Esophagus squamous epithelium (tissue), 4 donors: ENCODE measurements around the gene DCTD.

ENCODE experiments used
- CTCF ChIP-seq, 6 experiments: fragments of 450-650 bp in 4 of 6; fragments of 200-600 bp in 2 of 6; sonication (generic) in 2 of 6; IDR thresholded peaks; one replicate each; pipeline ENCODE4 v1.5.1; 2016 to 2019; ENCODE audit warnings: antibody characterized with exemption in 6 of 6, mild to moderate bottlenecking in 4 of 6, moderate library complexity in 4 of 6
- POLR2A ChIP-seq, 4 donors: fragments of 450-650 bp; IDR thresholded peaks; one replicate each; pipeline ENCODE4 v1.6.1; 2017; ENCODE audit warnings: antibody characterized with exemption in 4 of 4, mild to moderate bottlenecking in 4 of 4, moderate library complexity in 3 of 4

- TF ChIP-seq CTCF (IDR thresholded peaks at IDR 0.05) (no peak), POLR2A (IDR thresholded peaks at IDR 0.05) (no peak)
Measured at GRCh38 chr4:182876427-182876826, 40.8 kb downstream of the DCTD start.
